PC-3 (cell line): ENCODE measurements around the gene CFAP107.

Source experiments
- CTCF ChIP-seq: fragments of 300-600 bp; sonication (generic); conservative IDR thresholded peaks from 2 replicates; pipeline ENCODE4 v1.5.1; 2017; ENCODE audit warnings: antibody characterized with exemption, low read depth, mild to moderate bottlenecking, low read length
- EZH2 ChIP-seq: fragments of 300-600 bp; sonication (generic); IDR thresholded peaks from one replicate; pipeline ENCODE4 v1.6.1; 2017; ENCODE audit warnings: antibody characterized with exemption, mild to moderate bottlenecking, low read length; ENCODE audit not compliant: unreplicated experiment
- EZH2phosphoT487 ChIP-seq: fragments of 300-600 bp; sonication (generic); IDR thresholded peaks from 2 replicates; pipeline ENCODE4 v1.6.1; 2018; ENCODE audit warnings: mild to moderate bottlenecking, antibody characterized with exemption, low read length, borderline replicate concordance

- TF ChIP-seq CTCF (no peak), EZH2 (no peak), EZH2phosphoT487 (no peak)
These were observed 11.8 kb downstream of the CFAP107 start for GRCh38 chr1:12757836-12758235.
